Sigmoid colon (tissue), 7 donors: ENCODE measurements around the gene GCNA. TPM values are rescaled to one million over a fixed set of nuclear protein-coding genes. Genes with fewer than 3 reads are reported as not detected.

ENCODE experiments used
- DNase-seq: peaks from one replicate; pipeline ENCODE4 v3.0.0-alpha.2; 2019
- H3K27ac ChIP-seq, 4 donors: fragments of 200-600 bp; sonication (generic); one replicate each; pipeline ENCODE4 v1.5.1; 2016 to 2019; ENCODE audit warnings: mild to moderate bottlenecking in 1 of 4
- H3K27me3 ChIP-seq, 3 donors: fragments of 200-600 bp; sonication (generic); one replicate each; pipeline ENCODE4 v1.5.1; 2019; ENCODE audit warnings: mild to moderate bottlenecking in 1 of 3
- H3K36me3 ChIP-seq, 4 donors: fragments of 200-600 bp; sonication (generic); one replicate each; pipeline ENCODE4 v1.5.1; 2016 to 2019
- H3K4me1 ChIP-seq, 4 donors: fragments of 200-600 bp; sonication (generic); one replicate each; pipeline ENCODE4 v1.5.1; 2017 to 2019
- H3K4me3 ChIP-seq, 4 donors: fragments of 200-600 bp; sonication (generic); one replicate each; pipeline ENCODE4 v1.5.1; 2017 to 2019; ENCODE audit warnings: mild to moderate bottlenecking in 2 of 4, moderate library complexity in 1 of 4
- H3K9me3 ChIP-seq, 4 donors: fragments of 200-600 bp in 3 of 4; sonication (generic) in 3 of 4; one replicate each; pipeline versions ENCODE4 v1.5.1 to v1.6.1; 2013 to 2019
- EP300 ChIP-seq, 4 donors: sonication (generic); formaldehyde crosslinking; IDR thresholded peaks; one replicate each; pipeline ENCODE4 v1.6.1; 2017; ENCODE audit warnings: antibody characterized with exemption in 4 of 4
- POLR2A ChIP-seq, 2 donors: fragments of 450-650 bp; IDR thresholded peaks; one replicate each; pipeline ENCODE4 v1.6.1; 2016; ENCODE audit warnings: antibody characterized with exemption in 2 of 2, mild to moderate bottlenecking in 2 of 2, moderate library complexity in 2 of 2
- POLR2AphosphoS5 ChIP-seq, 4 donors: sonication (generic); formaldehyde crosslinking; IDR thresholded peaks; one replicate each; pipeline ENCODE4 v1.6.1; 2017; ENCODE audit warnings: antibody characterized with exemption in 4 of 4
- WGBS, 2 donors: extraction: QIAGEN DNeasy Blood & Tissue Kit; methylation state at CpG; one replicate each; pipeline ENCODE4 v1.1.7; 2013; 5-methylcytosine and 5-hydroxymethylcytosine counted together
- intact Hi-C: fragments of 100-400 bp; cut with DNase I; formaldehyde crosslinking; loops from one replicate; pipeline ENCODE4 v1.15.1; 2023
- polyA plus RNA-seq, 3 donors: library from polyadenylated mRNA; stranded (reverse); fragments of 200-250 nt; gene quantifications; one replicate each; pipeline ENCODE4 v1.2.3, GENCODE V29; 2013
- total RNA-seq, 4 donors: library from RNA; depleted of rRNA; stranded (reverse); fragments of >200 nt; gene quantifications; one replicate each; pipeline ENCODE4 v1.1.0, GENCODE V29; 2016
- TF ChIP-seq, protein P1 (sequence below), 4 experiments: fragments of 450-650 bp in 3 of 4; fragments of 200-600 bp in 1 of 4; IDR thresholded peaks; one replicate each; pipeline ENCODE4 v1.5.1; 2016 to 2019; ENCODE audit warnings: antibody characterized with exemption in 4 of 4, mild to moderate bottlenecking in 3 of 4, moderate library complexity in 2 of 4
- donor health status: healthy with polysubstance abuse.
- donor health status: Bipolar disorder and iron deficiency.
- donor health status: healthy.

The GCNA gene
- total and polyA plus RNA-seq, 7 donors: 0.60 to 5.0 (median 1.5) TPM

DNA sequence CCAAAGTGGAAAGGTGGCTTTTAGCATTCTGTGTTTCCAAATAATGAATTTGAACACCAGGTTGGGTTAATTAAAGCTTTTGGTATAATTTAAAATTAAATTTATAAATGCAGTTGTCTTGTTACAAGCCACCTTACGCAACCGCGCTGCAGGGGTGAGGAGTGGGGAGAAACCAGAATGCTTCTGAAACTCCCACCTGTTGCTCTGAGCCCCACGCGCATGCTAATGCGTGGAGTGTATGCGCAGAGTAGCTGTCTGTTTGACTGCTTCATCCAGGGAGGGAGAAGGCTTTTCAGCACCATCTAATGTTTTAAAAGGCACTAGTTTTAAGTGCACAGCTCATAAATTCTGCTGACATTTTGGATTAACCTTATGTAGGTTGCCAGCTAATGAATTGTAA, 32.9 kb upstream of the GCNA start:
- H3K36me3 ChIP-seq: peaks cover 0 to 33% (median 8%) of the 10 kb centered on the region in 4 donors

DNA sequence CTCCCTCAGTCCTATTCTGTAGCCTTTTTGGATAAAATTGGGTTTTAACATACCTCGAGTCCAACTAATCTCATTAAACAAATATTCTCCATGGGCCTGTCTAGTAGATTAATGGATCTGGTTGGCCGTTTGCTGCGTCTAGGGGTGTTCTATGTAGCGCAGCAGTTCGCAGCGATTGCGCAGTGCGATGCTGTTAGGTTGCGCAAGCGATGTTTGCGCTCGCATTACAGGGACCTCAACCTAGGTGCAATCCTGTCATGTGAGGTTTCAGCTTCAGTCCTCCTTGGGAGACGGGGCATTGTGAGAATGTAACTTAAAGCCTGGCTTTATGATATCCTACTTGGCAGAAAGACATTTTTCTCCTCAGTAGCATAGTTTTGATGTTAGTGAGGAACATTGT, 31.4 kb upstream of the GCNA start:
- WGBS, 2 donors: 96 to 98% methylated on average over 13 of the region's 13 CpGs
- intact Hi-C loops: no loop called here
- TF ChIP-seq POLR2A (IDR thresholded peaks at IDR 0.05): no peak
- TF ChIP-seq, protein P1, sequence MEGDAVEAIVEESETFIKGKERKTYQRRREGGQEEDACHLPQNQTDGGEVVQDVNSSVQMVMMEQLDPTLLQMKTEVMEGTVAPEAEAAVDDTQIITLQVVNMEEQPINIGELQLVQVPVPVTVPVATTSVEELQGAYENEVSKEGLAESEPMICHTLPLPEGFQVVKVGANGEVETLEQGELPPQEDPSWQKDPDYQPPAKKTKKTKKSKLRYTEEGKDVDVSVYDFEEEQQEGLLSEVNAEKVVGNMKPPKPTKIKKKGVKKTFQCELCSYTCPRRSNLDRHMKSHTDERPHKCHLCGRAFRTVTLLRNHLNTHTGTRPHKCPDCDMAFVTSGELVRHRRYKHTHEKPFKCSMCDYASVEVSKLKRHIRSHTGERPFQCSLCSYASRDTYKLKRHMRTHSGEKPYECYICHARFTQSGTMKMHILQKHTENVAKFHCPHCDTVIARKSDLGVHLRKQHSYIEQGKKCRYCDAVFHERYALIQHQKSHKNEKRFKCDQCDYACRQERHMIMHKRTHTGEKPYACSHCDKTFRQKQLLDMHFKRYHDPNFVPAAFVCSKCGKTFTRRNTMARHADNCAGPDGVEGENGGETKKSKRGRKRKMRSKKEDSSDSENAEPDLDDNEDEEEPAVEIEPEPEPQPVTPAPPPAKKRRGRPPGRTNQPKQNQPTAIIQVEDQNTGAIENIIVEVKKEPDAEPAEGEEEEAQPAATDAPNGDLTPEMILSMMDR (IDR thresholded peaks at IDR 0.05): no peak
- TF ChIP-seq EP300 (IDR thresholded peaks at IDR 0.05): no peak
- no peak for TF ChIP-seq POLR2AphosphoS5 (IDR thresholded peaks at IDR 0.05)

More for the DNA sequence above, 32.9 kb upstream of the GCNA start:
- 79 to 94% methylated on average over 7 of the region's 7 CpGs for WGBS, 2 donors
- Histone ChIP-seq H3K4me3 (no peak overlapping the region), H3K27me3 (no peaks in the 10 kb centered on the region), H3K27ac (no peak overlapping the region), H3K4me1 (peaks cover 0 to 52% (median 17%) of the 10 kb centered on the region in 4 donors), H3K9me3 (no peaks in the 10 kb centered on the region)
- TF ChIP-seq EP300 (IDR thresholded peaks at IDR 0.05) (no peak), POLR2AphosphoS5 (IDR thresholded peaks at IDR 0.05) (no peak), POLR2A (IDR thresholded peaks at IDR 0.05) (no peak)
- TF ChIP-seq, protein P1 (IDR thresholded peaks at IDR 0.05): no peak
- intact Hi-C loops: no loop called here
- no peak for DNase-seq

DNA sequence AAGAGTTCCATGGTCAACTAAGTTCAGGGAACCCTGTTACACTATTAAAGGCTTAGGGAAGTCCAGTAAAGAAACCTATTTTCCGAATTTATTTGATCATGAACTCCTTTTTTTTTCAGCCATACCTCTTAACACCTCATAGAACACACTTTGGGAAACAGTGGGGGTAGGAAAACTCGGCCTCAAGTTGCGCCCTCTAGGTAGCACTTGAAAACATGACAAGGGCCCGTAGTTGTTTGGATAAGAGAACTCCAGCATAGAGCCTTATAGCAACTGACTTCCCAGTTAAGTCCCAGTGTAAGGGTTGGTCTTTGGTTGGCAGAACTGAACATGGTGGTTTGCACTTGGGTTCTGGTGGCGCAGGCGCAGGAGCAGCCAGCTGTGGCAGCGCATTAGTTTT, 30.9 kb upstream of the GCNA start:
- 94 to 97% methylated on average over 7 of the region's 7 CpGs for WGBS, 2 donors
- no peak for DNase-seq

More for the DNA sequence above, 31.4 kb upstream of the GCNA start:
- H3K9me3 ChIP-seq: no peaks in the 10 kb centered on the region
- no peak for DNase-seq
- no peaks in the 10 kb centered on the region for H3K27me3 ChIP-seq
- no peak overlapping the region for H3K27ac ChIP-seq
- peaks cover 0 to 40% (median 16%) of the 10 kb centered on the region in 4 donors for H3K4me1 ChIP-seq
- H3K4me3 ChIP-seq: no peak overlapping the region
- peaks cover 0 to 33% (median 8%) of the 10 kb centered on the region in 4 donors for H3K36me3 ChIP-seq

DNA sequence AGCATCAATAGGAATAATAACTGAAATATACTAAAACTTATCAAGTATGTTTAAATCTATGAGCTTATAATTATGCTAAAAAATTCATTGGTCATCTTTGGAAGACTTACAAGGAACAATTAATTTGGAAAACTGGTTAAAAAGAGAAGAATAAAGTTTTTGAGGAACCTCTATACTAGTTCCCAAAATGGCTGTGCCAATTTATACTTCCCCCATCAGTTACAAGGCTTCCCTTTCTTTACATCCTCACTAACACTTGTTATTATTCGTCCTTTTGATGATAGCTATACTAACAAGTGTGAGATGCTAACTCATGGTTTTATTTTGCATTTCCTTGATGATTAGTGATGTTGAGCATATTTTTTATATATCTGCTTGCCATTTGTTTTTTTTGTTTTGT, 28.3 kb upstream of the GCNA start:
- intact Hi-C loops: no loop called here
- no peak for DNase-seq
- peaks cover 0 to 10% (median 3%) of the 10 kb centered on the region in 4 donors for H3K4me1 ChIP-seq
- WGBS, 2 donors: 88 to 91% methylated on average over 1 of the region's 1 CpG
- TF ChIP-seq EP300 (IDR thresholded peaks at IDR 0.05) (no peak), POLR2A (IDR thresholded peaks at IDR 0.05) (no peak), POLR2AphosphoS5 (IDR thresholded peaks at IDR 0.05) (no peak)
- TF ChIP-seq, protein P1 (IDR thresholded peaks at IDR 0.05): no peak
- H3K27ac ChIP-seq: no peak overlapping the region
- no peaks in the 10 kb centered on the region for H3K27me3 ChIP-seq
- no peaks in the 10 kb centered on the region for H3K9me3 ChIP-seq
- H3K4me3 ChIP-seq: no peak overlapping the region
- H3K36me3 ChIP-seq: peaks cover 0 to 44% (median 8%) of the 10 kb centered on the region in 4 donors

More for the DNA sequence above, 30.9 kb upstream of the GCNA start:
- peaks cover 0 to 36% (median 13%) of the 10 kb centered on the region in 4 donors for H3K4me1 ChIP-seq
- H3K27ac ChIP-seq: no peak overlapping the region
- H3K27me3 ChIP-seq: no peaks in the 10 kb centered on the region
- intact Hi-C loops: no loop called here
- H3K9me3 ChIP-seq: no peaks in the 10 kb centered on the region
- TF ChIP-seq POLR2AphosphoS5 (IDR thresholded peaks at IDR 0.05) (no peak), POLR2A (IDR thresholded peaks at IDR 0.05) (no peak), EP300 (IDR thresholded peaks at IDR 0.05) (no peak)
- TF ChIP-seq, protein P1 (IDR thresholded peaks at IDR 0.05): no peak
- peaks cover 0 to 33% (median 8%) of the 10 kb centered on the region in 4 donors for H3K36me3 ChIP-seq
- no peak overlapping the region for H3K4me3 ChIP-seq

DNA sequence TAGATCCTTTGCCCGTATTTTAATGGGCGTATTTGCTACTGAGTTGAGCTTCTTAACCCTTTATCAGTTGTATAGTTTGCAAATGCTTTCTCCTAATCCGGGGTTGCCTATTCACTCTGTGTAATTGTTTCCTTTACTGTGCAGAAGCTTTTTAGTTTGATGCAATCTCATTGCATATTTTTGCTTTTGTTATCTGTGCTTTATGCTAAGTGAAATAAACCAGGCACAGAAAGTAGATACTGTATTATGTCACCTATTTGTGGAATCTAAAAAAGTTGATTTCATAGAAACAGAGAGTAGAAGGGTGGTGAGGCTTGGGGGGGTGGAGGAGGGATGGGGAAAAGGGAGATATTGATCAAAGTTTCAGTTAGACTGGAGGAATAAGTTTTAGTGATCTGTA, 27.7 kb upstream of the GCNA start:
- intact Hi-C loops: no loop called here
- Histone ChIP-seq H3K9me3 (no peaks in the 10 kb centered on the region), H3K27ac (no peak overlapping the region), H3K4me1 (peaks cover 0 to 5% (median under 1%) of the 10 kb centered on the region in 4 donors), H3K27me3 (no peaks in the 10 kb centered on the region), H3K4me3 (no peak overlapping the region), H3K36me3 (peaks cover 0 to 46% (median 8%) of the 10 kb centered on the region in 4 donors)
- no peak for DNase-seq
- TF ChIP-seq POLR2AphosphoS5 (IDR thresholded peaks at IDR 0.05) (no peak), EP300 (IDR thresholded peaks at IDR 0.05) (no peak), POLR2A (IDR thresholded peaks at IDR 0.05) (no peak)
- TF ChIP-seq, protein P1 (IDR thresholded peaks at IDR 0.05): no peak
- 82 to 85% methylated on average over 3 of the region's 3 CpGs for WGBS, 2 donors
